Calu3 (cell line): ENCODE data around the gene RASSF8. TPM values are rescaled to one million over a fixed set of nuclear protein-coding genes. Genes with fewer than 3 reads are reported as not detected.

Experiments used
- BruUV-seq: library from RNA; stranded (reverse); fragments of 400-500 nt; replicated peaks from 2 replicates; lab custom pipeline; 2021; lab: Mats Ljungman, UMichigan
- CTCF ChIA-PET: fragments of 300-600 bp; sonication (Branson Sonifier 250); formaldehyde crosslinking; loops from one replicate; lab custom pipeline; 2022; ENCODE audit warnings: antibody characterized with exemption; lab: Charles Lee
- DNase-seq: peaks from one replicate; pipeline ENCODE4 v3.0.0; 2022
- H3K27ac Mint-ChIP-seq: one replicate; pipeline ENCODE4 v1.8.0; 2022; ENCODE audit warnings: mixed read lengths; ENCODE audit not compliant: unreplicated experiment
- H3K27me3 Mint-ChIP-seq: one replicate; pipeline ENCODE4 v1.8.0; 2022; ENCODE audit warnings: mixed read lengths; ENCODE audit not compliant: unreplicated experiment
- H3K36me3 Mint-ChIP-seq: one replicate; pipeline ENCODE4 v1.8.0; 2022; ENCODE audit warnings: mild to moderate bottlenecking, moderate library complexity, mixed read lengths; ENCODE audit not compliant: insufficient read depth, unreplicated experiment
- H3K4me1 Mint-ChIP-seq: one replicate; pipeline ENCODE4 v1.8.0; 2022; ENCODE audit warnings: mild to moderate bottlenecking, low read depth, mixed read lengths; ENCODE audit not compliant: unreplicated experiment
- H3K4me3 Mint-ChIP-seq: one replicate; pipeline ENCODE4 v1.8.0; 2022; ENCODE audit warnings: mild to moderate bottlenecking, low read depth, moderate library complexity, mixed read lengths; ENCODE audit not compliant: unreplicated experiment
- H3K9me3 Mint-ChIP-seq: one replicate; pipeline ENCODE4 v1.8.0; 2022; ENCODE audit warnings: low read depth, mixed read lengths; ENCODE audit not compliant: unreplicated experiment
- CTCF ChIP-seq: fragments of 200-600 bp; IDR thresholded peaks from one replicate; pipeline ENCODE4 v1.8.0; 2022; ENCODE audit warnings: antibody characterized with exemption; ENCODE audit not compliant: unreplicated experiment
- intact Hi-C: fragments of 100-400 bp; cut with micrococcal nuclease; formaldehyde crosslinking; loops from one replicate; pipeline ENCODE4 v1.10.0; 2022; ENCODE audit not compliant: unreplicated experiment
- total RNA-seq: library from RNA; stranded (reverse); gene quantifications from 2 replicates; pipeline ENCODE4 v1.2.3, GENCODE V29; 2022

Gene RASSF8
- total RNA-seq, 1 experiment from 2014 or later: 26.6 TPM

- H3K36me3 Mint-ChIP-seq: no peaks in the 10 kb centered on the region
- no peaks in the 10 kb centered on the region for H3K4me1 Mint-ChIP-seq
- no TSS peak for BruUV-seq
- no peak for DNase-seq
- no peaks in the 10 kb centered on the region for H3K27me3 Mint-ChIP-seq
- intact Hi-C loops: no loop called here
- H3K27ac Mint-ChIP-seq: no peak overlapping the region
- no peak for TF ChIP-seq CTCF
- H3K9me3 Mint-ChIP-seq: no peaks in the 10 kb centered on the region
- H3K4me3 Mint-ChIP-seq: no peak overlapping the region
- CTCF ChIA-PET: interaction anchor here (0.6 kb wide), 1 partner anchor 686 kb away, joined by 4 read pairs; no protein-coding TSS in a partner anchor
These were observed 42.4 kb downstream of the RASSF8 start for GRCh38 chr12:26000898-26001297.

- H3K27ac Mint-ChIP-seq: no peak overlapping the region
- H3K4me1 Mint-ChIP-seq: no peaks in the 10 kb centered on the region
- intact Hi-C loops: no loop called here
- no peak for TF ChIP-seq CTCF
- no peaks in the 10 kb centered on the region for H3K36me3 Mint-ChIP-seq
- H3K27me3 Mint-ChIP-seq: no peaks in the 10 kb centered on the region
- no TSS peak for BruUV-seq
- H3K4me3 Mint-ChIP-seq: no peak overlapping the region
- CTCF ChIA-PET: no interaction called here
- H3K9me3 Mint-ChIP-seq: no peaks in the 10 kb centered on the region
- no peak for DNase-seq
These were observed 43.0 kb downstream of the RASSF8 start for GRCh38 chr12:26001530-26001929.

GRCh38 chr12:26003065-26003464 lies 44.6 kb downstream of the RASSF8 start:
- Mint-ChIP-seq H3K9me3 (no peaks in the 10 kb centered on the region), H3K36me3 (no peaks in the 10 kb centered on the region), H3K4me3 (no peak overlapping the region), H3K4me1 (peaks cover 10% of the 10 kb centered on the region), H3K27me3 (no peaks in the 10 kb centered on the region), H3K27ac (no peak overlapping the region)
- intact Hi-C loops: no loop called here
- no TSS peak for BruUV-seq
- CTCF ChIA-PET: no interaction called here
- no peak for TF ChIP-seq CTCF
- no peak for DNase-seq

GRCh38 chr12:26007566-26007965 lies 49.1 kb downstream of the RASSF8 start:
- Mint-ChIP-seq H3K9me3 (peaks cover 6% of the 10 kb centered on the region), H3K27ac (no peak overlapping the region), H3K36me3 (no peaks in the 10 kb centered on the region), H3K4me1 (peaks cover 30% of the 10 kb centered on the region), H3K27me3 (no peaks in the 10 kb centered on the region), H3K4me3 (no peak overlapping the region)
- CTCF ChIA-PET: no interaction called here
- no TSS peak for BruUV-seq
- intact Hi-C loops: no loop called here
- no peak for TF ChIP-seq CTCF
- DNase-seq: no peak
